ENCODE measurements around the gene ULK4.
"Not testable (repeated sequence)": the region's sequence is repeated elsewhere in the genome, so short reads cannot be mapped to it uniquely, and the experiment has no call there.

Gene ULK4

GRCh38 chr3:41863024-41863423, 98.9 kb downstream of the ULK4 start:
- DNase-seq = no peak

- DNase-seq = not testable (repeated sequence)
These were observed 101.4 kb downstream of the ULK4 start for GRCh38 chr3:41860489-41860888.

DNA sequence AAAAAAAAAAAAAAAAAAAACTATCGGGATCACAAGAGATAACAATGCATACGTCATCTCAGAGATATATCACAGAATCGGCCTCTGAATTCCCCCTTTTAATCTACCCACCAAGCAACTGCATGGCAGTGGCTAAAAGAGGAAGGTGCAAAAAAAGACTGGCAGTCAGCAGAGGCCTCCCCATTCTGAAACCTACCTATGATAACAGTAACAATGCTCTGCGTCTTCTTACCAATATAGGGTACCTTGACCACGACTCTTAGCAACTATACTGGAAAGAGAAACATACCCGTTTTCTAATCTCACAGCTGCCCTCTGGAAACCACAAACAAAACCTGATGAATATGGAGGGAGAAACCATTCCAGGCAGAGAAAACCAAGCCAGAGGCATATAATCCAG, 106.9 kb downstream of the ULK4 start:
- no peak for DNase-seq

GRCh38 chr3:41853540-41854196, 108.2 kb downstream of the ULK4 start:
- DNase-seq = no peak

GRCh38 chr3:41848753-41849574, 112.9 kb downstream of the ULK4 start:
- DNase-seq = no peak

DNA sequence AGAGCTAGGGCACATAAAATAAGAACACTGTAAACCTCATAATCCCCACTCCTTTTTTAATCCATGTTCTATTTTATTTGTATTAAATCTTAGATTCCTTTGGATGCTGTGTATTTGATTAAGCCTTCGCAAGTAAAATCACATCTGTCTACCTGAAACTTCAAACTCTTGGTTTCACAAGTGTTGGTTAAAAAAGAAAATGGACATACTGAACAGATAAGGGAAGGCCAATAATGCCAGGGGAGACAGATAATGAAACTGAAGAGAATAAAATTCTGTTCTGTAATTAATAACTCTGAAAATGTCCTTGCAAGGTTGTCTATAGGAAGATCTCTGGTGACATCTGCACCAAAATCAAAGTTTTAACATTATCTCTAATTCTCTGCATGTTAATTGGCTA, 114.2 kb downstream of the ULK4 start:
- no peak for DNase-seq

DNA sequence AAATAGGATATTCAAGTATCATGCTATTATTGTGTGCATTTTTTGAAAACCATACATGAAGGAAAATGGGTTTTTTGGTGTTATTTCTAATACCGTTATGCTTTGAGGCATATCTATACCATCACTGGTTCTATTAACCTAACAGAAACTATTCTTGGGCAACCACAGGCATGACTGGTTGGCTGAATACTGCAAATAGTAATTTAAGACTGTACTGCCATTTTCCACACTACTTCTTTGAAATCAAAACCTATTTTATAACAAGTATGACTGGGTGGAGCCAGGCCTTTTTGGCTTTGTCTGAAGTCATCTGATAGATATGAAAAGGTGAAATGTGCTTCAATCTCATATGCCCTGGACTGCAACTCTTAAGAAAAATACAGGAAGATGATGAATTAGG, 115.1 kb downstream of the ULK4 start:
- DNase-seq = no peak

GRCh38 chr3:41845826-41846225, 116.1 kb downstream of the ULK4 start:
- DNase-seq = no peak

DNA sequence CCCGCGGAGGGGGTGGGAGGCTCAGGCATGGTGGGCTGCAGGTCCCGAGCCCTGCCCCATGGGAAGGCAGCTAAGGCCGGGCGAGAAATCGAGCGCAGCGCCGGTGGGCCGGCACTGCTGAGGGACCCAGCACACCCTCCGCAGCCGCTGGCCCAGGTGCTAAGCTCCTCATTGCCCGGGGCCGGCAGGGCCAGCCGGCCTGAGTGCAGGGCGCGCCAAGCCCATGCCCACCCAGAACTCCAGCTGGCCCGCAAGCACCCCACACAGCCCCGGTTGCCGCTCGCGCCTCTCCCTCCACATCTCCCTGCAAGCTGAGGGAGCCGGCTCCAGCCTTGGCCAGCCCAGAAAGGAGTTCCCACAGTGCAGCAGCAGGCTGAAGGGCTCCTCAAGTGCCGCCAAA, 117.6 kb downstream of the ULK4 start:
- not testable (repeated sequence) for DNase-seq

- not testable (repeated sequence) for DNase-seq
These were observed 120.8 kb downstream of the ULK4 start for GRCh38 chr3:41840936-41841668.

DNA sequence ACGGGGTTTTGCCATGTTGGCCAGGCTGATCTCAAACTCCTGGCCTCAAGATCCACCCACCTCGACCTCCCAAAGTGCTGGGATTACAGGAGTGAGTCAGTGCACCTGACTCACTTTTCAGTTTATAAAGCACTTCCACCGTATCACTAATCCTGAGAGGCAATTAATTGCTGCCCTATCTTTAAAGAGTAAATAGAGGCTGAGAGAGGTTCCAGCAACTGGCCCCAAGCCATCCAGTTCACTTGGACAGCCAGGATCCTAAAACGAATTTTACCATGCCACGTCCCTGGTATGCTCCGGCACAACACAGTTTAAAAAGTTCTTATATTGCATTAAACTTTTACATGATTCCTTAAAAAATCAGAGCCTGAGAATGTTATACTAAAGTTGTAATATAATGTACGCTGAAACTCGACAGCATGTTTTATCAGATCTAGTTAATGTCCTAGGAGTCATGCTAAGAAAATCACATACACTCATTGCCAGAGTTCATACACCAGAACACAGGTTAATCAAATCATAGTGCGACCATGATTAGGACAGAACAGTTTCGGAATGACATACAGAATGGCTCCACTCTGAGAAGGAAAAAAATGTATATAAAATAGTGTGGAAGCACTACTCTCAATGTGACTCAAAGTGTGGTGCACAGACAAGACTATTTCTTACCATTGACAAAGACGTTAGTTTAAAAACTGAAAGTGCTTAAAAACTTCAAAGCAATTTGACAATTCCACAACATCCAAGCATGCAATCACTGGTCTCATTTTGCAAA, 125.4 kb downstream of the ULK4 start:
- no peak for DNase-seq

GRCh38 chr3:41833628-41834027, 128.3 kb downstream of the ULK4 start:
- DNase-seq = no peak

DNA sequence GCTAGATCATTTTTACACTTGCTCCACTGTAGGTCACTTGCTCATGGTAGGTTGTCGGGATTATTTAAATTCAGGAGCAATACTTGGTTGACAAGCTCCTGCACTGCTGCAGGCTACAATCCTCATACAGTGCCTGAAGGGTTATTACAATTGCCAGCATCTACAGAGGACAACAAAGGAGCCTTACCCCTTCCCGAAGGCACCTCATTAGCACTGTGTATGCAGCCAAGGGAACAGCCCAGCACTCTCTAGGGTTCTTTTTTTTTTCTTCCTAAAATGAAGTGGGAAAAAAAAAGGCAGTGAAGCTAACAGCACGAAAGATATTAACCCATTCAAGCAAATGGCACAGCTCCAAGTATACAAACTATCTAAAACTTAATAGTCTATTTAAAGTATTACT, 142.7 kb downstream of the ULK4 start:
- DNase-seq = no peak

GRCh38 chr3:41808618-41809017, 153.3 kb downstream of the ULK4 start:
- DNase-seq = no peak

- DNase-seq = no peak
These were observed 153.8 kb downstream of the ULK4 start for GRCh38 chr3:41808152-41808551.

DNA sequence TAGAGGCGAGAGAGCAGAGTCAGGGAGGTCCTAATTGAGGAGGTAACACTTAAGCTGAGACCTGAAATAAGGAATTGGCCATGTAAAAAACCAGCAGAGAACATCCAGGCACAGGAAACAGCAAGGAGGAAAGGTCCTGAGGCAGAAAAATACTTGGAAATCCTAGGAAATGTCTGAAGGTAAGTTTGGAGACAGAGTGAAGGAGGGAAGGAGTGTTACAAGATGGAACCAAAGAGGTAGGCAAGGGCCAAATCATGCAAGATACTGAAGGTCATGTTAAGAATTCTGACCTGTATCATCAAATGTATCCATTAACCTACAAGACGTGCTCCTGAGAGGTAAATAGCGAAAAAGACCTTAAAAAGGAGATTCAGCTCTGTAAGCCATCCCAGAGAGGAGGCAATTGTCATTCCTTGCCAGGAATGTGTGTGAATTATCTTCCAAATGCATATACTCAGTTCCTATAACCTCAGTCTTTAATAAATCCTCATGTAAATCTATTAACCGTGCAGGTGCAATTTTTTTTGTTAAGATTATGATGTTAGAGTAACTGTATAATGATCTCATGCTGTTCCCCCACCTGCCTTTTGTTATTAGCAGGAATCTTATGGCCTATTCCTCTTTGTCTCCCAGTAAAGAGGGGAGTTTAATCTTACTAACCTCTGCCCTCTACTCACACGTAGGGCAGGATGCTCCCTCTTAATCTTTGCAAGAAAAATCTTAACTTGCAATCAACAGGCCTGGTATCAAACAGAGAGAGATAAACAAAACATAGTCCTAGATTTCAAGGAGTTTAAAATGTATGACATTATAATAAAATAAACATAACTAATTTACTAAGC, 166.9 kb downstream of the ULK4 start:
- no peak for DNase-seq

DNA sequence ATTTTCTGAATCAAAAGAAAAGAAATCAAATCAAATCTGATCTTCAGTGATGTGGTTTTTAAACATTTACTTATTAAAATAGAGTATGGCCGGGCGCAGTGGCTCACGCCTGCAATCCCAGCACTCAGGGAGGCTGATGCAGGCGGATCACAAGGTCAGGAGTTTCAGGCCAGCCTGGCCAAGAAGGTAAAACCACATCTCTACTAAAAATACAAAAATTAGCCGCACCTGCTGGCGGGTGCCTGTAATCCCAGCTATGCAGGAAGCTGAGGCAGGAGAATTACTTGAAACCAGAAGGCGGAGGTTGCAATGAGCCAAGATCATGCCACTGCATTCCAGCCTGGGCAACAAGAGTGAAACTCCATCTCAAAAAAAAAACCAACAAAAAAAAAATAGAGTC, 169.1 kb downstream of the ULK4 start:
- no peak for DNase-seq

DNA sequence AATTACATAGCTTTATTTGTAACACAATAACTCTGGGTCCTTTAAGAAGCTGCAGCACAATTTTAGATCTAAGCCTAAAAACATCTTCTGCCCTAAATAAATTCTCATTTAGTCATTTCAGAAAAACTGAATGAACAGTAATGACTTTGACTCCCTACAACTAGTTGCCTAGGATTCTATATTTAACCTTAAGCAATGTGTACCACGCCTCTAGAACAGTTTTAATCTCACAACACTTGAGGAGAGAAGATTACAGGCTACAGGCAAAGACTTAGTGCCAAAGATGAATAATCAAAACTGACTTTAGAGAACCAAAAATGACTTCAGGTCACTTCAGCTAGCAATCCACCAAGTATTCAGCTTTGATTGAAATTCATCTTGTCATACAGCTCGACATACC, 192.8 kb downstream of the ULK4 start:
- no peak for DNase-seq

DNA sequence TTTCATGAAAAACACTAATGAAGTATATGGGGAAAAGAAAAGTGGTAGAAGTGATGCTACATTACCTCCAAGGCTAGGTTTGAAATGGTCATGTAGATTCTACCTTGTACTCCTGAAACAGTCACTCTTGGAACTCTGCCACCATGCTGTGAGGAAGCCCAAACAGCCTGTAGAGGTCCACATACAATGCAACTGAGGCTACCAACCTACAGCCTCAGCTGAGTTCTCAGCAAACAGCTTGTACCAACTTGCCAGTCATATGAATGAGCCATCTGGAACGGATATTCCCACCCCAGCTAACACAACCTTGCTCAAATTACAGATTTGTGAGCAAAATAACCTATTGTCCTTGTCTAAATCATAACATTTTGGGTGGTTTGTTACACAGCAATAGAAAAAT, 193.5 kb downstream of the ULK4 start:
- DNase-seq = no peak

- not testable (repeated sequence) for DNase-seq
These were observed 199.0 kb downstream of the ULK4 start for GRCh38 chr3:41762867-41763266.

DNA sequence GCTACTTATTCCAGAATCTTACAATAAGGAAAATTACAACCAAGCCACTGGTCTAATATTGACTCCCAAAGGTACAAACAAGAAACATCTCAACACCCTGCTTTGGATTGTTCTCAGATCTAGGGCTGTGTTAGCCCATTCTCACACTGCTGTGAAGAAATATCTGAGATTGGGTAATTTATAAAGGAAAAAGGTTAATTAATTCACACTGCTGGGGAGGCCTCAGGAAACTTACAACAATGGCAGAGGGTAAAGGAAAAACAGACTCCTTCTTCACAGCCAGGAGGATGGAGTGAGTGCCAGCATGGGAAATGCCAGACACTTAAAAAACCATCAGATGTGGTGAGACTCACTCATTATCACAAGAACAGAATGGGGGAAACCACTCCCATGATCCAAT, 208.3 kb downstream of the ULK4 start:
- DNase-seq = no peak

DNA sequence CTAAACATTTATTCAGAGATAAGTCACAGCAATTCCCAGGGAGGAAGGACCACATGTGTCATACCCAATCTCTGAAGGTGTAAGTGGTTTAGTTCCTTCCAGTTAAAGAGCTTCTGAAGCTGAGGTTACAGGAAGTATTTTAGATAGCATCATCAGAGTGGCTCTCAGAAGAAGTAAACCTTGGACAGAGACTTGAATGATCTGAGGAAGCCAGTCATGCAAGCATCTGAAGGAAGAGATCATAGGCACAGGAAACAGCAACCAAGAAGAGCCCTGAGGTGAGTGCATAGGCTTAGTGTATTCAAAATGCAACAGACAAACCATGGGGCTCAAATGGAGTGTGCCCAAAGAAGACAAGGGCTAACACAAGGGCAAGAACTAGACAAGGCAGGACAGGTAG, 210.3 kb downstream of the ULK4 start:
- DNase-seq = no peak
